Activated gamma-delta T cell treated with Interleukin-2 at 50 U/mL for 16 hours (primary cell): Measurements from ENCODE around the gene ZNRF4.
"Not testable (repeated sequence)": the region's sequence is repeated elsewhere in the genome, so short reads cannot be mapped to it uniquely, and the experiment has no call there.

Experiments
- DNase-seq: peaks from one replicate; pipeline ENCODE4 v3.0.0-alpha.2; 2020

ZNRF4 gene

GRCh38 chr19:5455367-5456129 is at the start of gene ZNRF4:
Gene ZNRF4, plus strand, starts transcription at chr19:5455417. Its CDS starts 75 bp downstream, at chr19:5455492.
- DNase-seq: no peak

GRCh38 chr19:5406198-5406597 is 49.0 kb upstream of the ZNRF4 start:
- not testable (repeated sequence) for DNase-seq

GRCh38 chr19:5406816-5407215 is 48.4 kb upstream of the ZNRF4 start:
- DNase-seq: no peak

- DNase-seq: no peak
Observed at GRCh38 chr19:5407356-5407755, 47.9 kb upstream of the ZNRF4 start.

- no peak for DNase-seq
Observed at GRCh38 chr19:5417495-5418436, 37.5 kb upstream of the ZNRF4 start.

- no peak for DNase-seq
Observed at GRCh38 chr19:5418677-5419076, 36.5 kb upstream of the ZNRF4 start.

GRCh38 chr19:5420953-5421352 is 34.3 kb upstream of the ZNRF4 start:
- no peak for DNase-seq

- no peak for DNase-seq
Observed at GRCh38 chr19:5423567-5424125, 31.6 kb upstream of the ZNRF4 start.

GRCh38 chr19:5424192-5424973 is 30.8 kb upstream of the ZNRF4 start:
- no peak for DNase-seq

- DNase-seq: no peak
Observed at GRCh38 chr19:5425260-5425659, 30.0 kb upstream of the ZNRF4 start.

GRCh38 chr19:5430237-5430636 is 25.0 kb upstream of the ZNRF4 start:
- no peak for DNase-seq

- no peak for DNase-seq
Observed at GRCh38 chr19:5432687-5433086, 22.5 kb upstream of the ZNRF4 start.

- no peak for DNase-seq
Observed at GRCh38 chr19:5434351-5434917, 20.8 kb upstream of the ZNRF4 start.

GRCh38 chr19:5434970-5435641 is 20.1 kb upstream of the ZNRF4 start:
- DNase-seq: no peak

GRCh38 chr19:5435642-5436017 is 19.6 kb upstream of the ZNRF4 start:
- no peak for DNase-seq

GRCh38 chr19:5436106-5436947 is 18.9 kb upstream of the ZNRF4 start:
- DNase-seq: no peak

- no peak for DNase-seq
Observed at GRCh38 chr19:5436948-5437306, 18.3 kb upstream of the ZNRF4 start.

- DNase-seq: not testable (repeated sequence)
Observed at GRCh38 chr19:5438756-5439155, 16.5 kb upstream of the ZNRF4 start.

GRCh38 chr19:5439452-5439851 is 15.8 kb upstream of the ZNRF4 start:
- DNase-seq: no peak

GRCh38 chr19:5440299-5440698 is 14.9 kb upstream of the ZNRF4 start:
- DNase-seq: no peak

GRCh38 chr19:5443723-5444122 is 11.5 kb upstream of the ZNRF4 start:
- no peak for DNase-seq
